IMR-90 (cell line): ENCODE results near the gene CPT1A. TPM values are rescaled to one million over a fixed set of nuclear protein-coding genes. Genes with fewer than 3 reads are reported as not detected.

Source experiments
- ATAC-seq: fragments of 200-7000 bp; cut with Tn5 transposase; 2 replicates; pipeline ENCODE4 v1.9.1; 2020; ENCODE audit warnings: low read depth, mild to moderate bottlenecking, moderate library complexity
- BruUV-seq: library from RNA; stranded (reverse); fragments of 400-500 nt; replicated peaks from 2 replicates; lab custom pipeline; 2021; lab: Mats Ljungman, UMichigan
- CTCF ChIA-PET: fragments of 300-600 bp; formaldehyde crosslinking; extraction: SDS; loops from one replicate; lab custom pipeline; 2021; ENCODE audit warnings: antibody characterized with exemption; lab: Yijun Ruan, JAX
- POLR2A ChIA-PET: fragments of 300-600 bp; sonication (Branson Sonifier 250); formaldehyde crosslinking; loops from one replicate; lab custom pipeline; 2022; ENCODE audit warnings: antibody characterized with exemption; ENCODE audit not compliant: unreplicated experiment; lab: Charles Lee
- DNase-seq: peaks from one replicate; pipeline ENCODE4 v3.0.0; 2013
- H2AFZ ChIP-seq: replicated peaks from 2 replicates; pipeline ENCODE3; 2013; ENCODE audit warnings: low read length, mild to moderate bottlenecking; ENCODE audit not compliant: poor library complexity
- H2AK5ac ChIP-seq: 2 replicates; pipeline ENCODE4 v1.6.1; 2013; ENCODE audit warnings: low read depth, low read length, inconsistent platforms
- H2AK9ac ChIP-seq: replicated peaks from 2 replicates; pipeline ENCODE3; 2013; ENCODE audit warnings: mild to moderate bottlenecking, low read depth, low read length, moderate library complexity; ENCODE audit not compliant: poor library complexity
- H2BK120ac ChIP-seq: 2 replicates; pipeline ENCODE4 v1.6.1; 2013; ENCODE audit warnings: low read depth, low read length, inconsistent platforms
- H2BK15ac ChIP-seq: 3 replicates; pipeline ENCODE4 v1.6.1; 2013; ENCODE audit warnings: low read depth, low read length, inconsistent platforms
- H2BK20ac ChIP-seq: 2 replicates; pipeline ENCODE4 v1.6.1; 2013; ENCODE audit warnings: low read depth, mild to moderate bottlenecking, inconsistent platforms, low read length, moderate library complexity
- H2BK5ac ChIP-seq: 2 replicates; pipeline ENCODE4 v1.6.1; 2013; ENCODE audit warnings: mild to moderate bottlenecking, low read depth, low read length, inconsistent platforms; ENCODE audit not compliant: poor library complexity, severe bottlenecking
- H3K14ac ChIP-seq: replicated peaks from 2 replicates; pipeline ENCODE4 v1.6.1; 2013; ENCODE audit warnings: low read depth, low read length, inconsistent platforms
- H3K18ac ChIP-seq: 2 replicates; pipeline ENCODE4 v1.6.1; 2013; ENCODE audit warnings: low read depth, low read length, control low read depth
- H3K23ac ChIP-seq: 2 replicates; pipeline ENCODE4 v1.6.1; 2013; ENCODE audit warnings: low read depth, low read length, inconsistent platforms
- H3K27ac ChIP-seq: 2 replicates; pipeline ENCODE4 v1.5.1; 2013; ENCODE audit warnings: mild to moderate bottlenecking, control low read depth, low read length; ENCODE audit not compliant: insufficient read depth
- H3K27me3 ChIP-seq: 2 replicates; pipeline ENCODE4 v1.6.1; 2013; ENCODE audit warnings: low read length; ENCODE audit not compliant: control insufficient read depth, insufficient read depth
- H3K36me3 ChIP-seq: 2 replicates; pipeline ENCODE4 v1.6.1; 2013; ENCODE audit warnings: low read length, mixed read lengths; ENCODE audit not compliant: control insufficient read depth, insufficient read depth
- H3K4ac ChIP-seq: 2 replicates; pipeline ENCODE4 v1.6.1; 2013; ENCODE audit warnings: low read depth, low read length, inconsistent platforms
- H3K4me1 ChIP-seq: 2 replicates; pipeline ENCODE4 v1.6.1; 2013; ENCODE audit warnings: low read length, mixed read lengths; ENCODE audit not compliant: control insufficient read depth, insufficient read depth
- H3K4me2 ChIP-seq: 2 replicates; pipeline ENCODE4 v1.6.1; 2013; ENCODE audit warnings: low read depth, mild to moderate bottlenecking, control low read depth, low read length, moderate library complexity
- H3K4me3 ChIP-seq: 2 replicates; pipeline ENCODE4 v1.5.1; 2013; ENCODE audit warnings: low read depth, mild to moderate bottlenecking, control low read depth, low read length, moderate library complexity; ENCODE audit not compliant: insufficient read depth
- H3K56ac ChIP-seq: 2 replicates; pipeline ENCODE4 v1.6.1; 2013; ENCODE audit warnings: low read length, inconsistent platforms; ENCODE audit not compliant: insufficient read depth; ENCODE audit errors: extremely low read depth
- H3K79me1 ChIP-seq, 2 experiments: 2 replicates each; pipeline ENCODE4 v1.6.1; 2013; ENCODE audit warnings: low read length in 2 of 2, inconsistent platforms in 1 of 2, low read depth in 1 of 2
- H3K9ac ChIP-seq: 2 replicates; pipeline ENCODE4 v1.6.1; 2013; ENCODE audit warnings: low read depth, low read length, control low read depth
- H3K9me1 ChIP-seq: 2 replicates; pipeline ENCODE4 v1.6.1; 2013; ENCODE audit warnings: low read length, inconsistent platforms; ENCODE audit not compliant: insufficient read depth
- H3K9me3 ChIP-seq: 2 replicates; pipeline ENCODE4 v1.6.1; 2013; ENCODE audit warnings: low read length; ENCODE audit not compliant: control insufficient read depth, insufficient read depth
- H4K20me1 ChIP-seq: 2 replicates; pipeline ENCODE4 v1.6.1; 2013; ENCODE audit warnings: low read length, inconsistent platforms; ENCODE audit not compliant: insufficient read depth
- H4K5ac ChIP-seq: 2 replicates; pipeline ENCODE4 v1.6.1; 2013; ENCODE audit warnings: mild to moderate bottlenecking, low read depth, low read length, control low read depth
- H4K8ac ChIP-seq, 2 experiments: 2 replicates each; pipeline ENCODE4 v1.6.1; 2013; ENCODE audit warnings: low read depth in 2 of 2, low read length in 2 of 2, control low read depth in 1 of 2, inconsistent platforms in 1 of 2
- H4K91ac ChIP-seq: 2 replicates; pipeline ENCODE4 v1.6.1; 2013; ENCODE audit warnings: low read depth, low read length, inconsistent platforms; ENCODE audit not compliant: insufficient read depth
- RCOR1 ChIP-seq: IDR thresholded peaks from 2 replicates; pipeline ENCODE4 v1.6.1; 2012; ENCODE audit warnings: mild to moderate bottlenecking, low read length, improper control_type of control experiment; ENCODE audit not compliant: insufficient replicate concordance
- WGBS, 2 experiments: methylation state at CpG; one replicate each; pipeline versions ENCODE4 v1.1.5 to v1.1.7; 2013; ENCODE audit warnings: missing lambda C conversion rate in 2 of 2; ENCODE audit not compliant: insufficient read length in 1 of 2; ENCODE audit errors: extremely low coverage in 2 of 2; 5-methylcytosine and 5-hydroxymethylcytosine counted together
- dilution Hi-C: fragments of 300-500 bp; cut with HindIII; formaldehyde crosslinking; loops from one replicate; pipeline ENCODE4 v1.14.3; 2018; ENCODE audit warnings: low sequenced_read_pairs; ENCODE audit not compliant: unreplicated experiment
- in situ Hi-C: fragments of 300-500 bp; cut with MboI; formaldehyde crosslinking; loops from 3 replicates; pipeline ENCODE4 v1.14.3; 2019; ENCODE audit warnings: low sequenced_read_pairs, inconsistent platforms, mixed read lengths
- intact Hi-C: fragments of 100-400 bp; cut with micrococcal nuclease; formaldehyde crosslinking; loops from 2 replicates; pipeline ENCODE4 v1.10.0; 2022
- polyA plus RNA-seq, 3 experiments: library from polyadenylated mRNA; depleted of rRNA; stranded (reverse); fragments of >200 nt; gene quantifications; 2 replicates each; pipeline ENCODE4 v1.2.3, GENCODE V29; 2012; ENCODE audit warnings: low replicate concordance in 1 of 3
- total RNA-seq: library from RNA; depleted of rRNA; stranded (reverse); fragments of >200 nt; gene quantifications from 2 replicates; pipeline ENCODE4 v1.2.3, GENCODE V29; 2012

CPT1A gene
- total and polyA plus RNA-seq, 2 of the 4 experiments (the other 2 are of a cell fraction): 15.4 to 21.3 TPM

DNA sequence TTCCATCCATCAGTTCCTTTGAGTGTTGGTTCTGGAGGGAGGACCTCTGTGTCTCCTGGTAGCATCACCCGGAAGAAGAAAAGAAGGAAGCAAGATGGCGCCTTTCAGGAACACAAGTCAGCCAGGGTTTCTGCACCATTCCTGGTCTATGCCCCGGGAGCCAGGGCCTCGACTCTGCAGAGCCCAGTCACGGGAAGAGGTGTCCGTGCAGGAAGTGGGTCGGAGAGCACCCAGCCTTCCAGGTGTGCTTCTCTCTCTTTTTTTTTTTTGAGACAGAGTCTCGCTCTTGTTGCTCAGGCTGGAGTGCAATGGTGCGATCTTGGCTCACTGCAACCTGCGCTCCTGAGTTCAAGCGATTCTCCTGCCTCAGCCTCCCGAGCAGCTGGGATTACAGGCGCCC is 40.7 kb upstream of the CPT1A start:
- DNase-seq (no peak), ATAC-seq (no peak)
- no peak overlapping the region for H3K23ac ChIP-seq
- H3K4me1 ChIP-seq: no peaks in the 10 kb centered on the region
- no peaks in the 10 kb centered on the region for H3K36me3 ChIP-seq
- H3K56ac ChIP-seq: no peak overlapping the region
- ChIA-PET CTCF (no interaction called here), POLR2A (no interaction called here)
- no peak overlapping the region for H2BK5ac ChIP-seq
- H4K91ac ChIP-seq: no peak overlapping the region
- H4K20me1 ChIP-seq: no peaks in the 10 kb centered on the region
- no peak overlapping the region for H3K4ac ChIP-seq
- no peaks in the 10 kb centered on the region for H3K27me3 ChIP-seq
- H2BK20ac ChIP-seq: no peak overlapping the region
- no peak overlapping the region for H3K9ac ChIP-seq
- H2AK5ac ChIP-seq: no peak overlapping the region
- intact Hi-C loops: no loop called here
- H3K18ac ChIP-seq: no peak overlapping the region
- no peaks in the 10 kb centered on the region; the same call in 1 of the 2 replicates for H3K9me1 ChIP-seq
- no peak for TF ChIP-seq RCOR1
- no peak overlapping the region for H3K4me2 ChIP-seq
- no peak overlapping the region for H2BK15ac ChIP-seq
- BruUV-seq: no TSS peak
- no peak overlapping the region for H3K27ac ChIP-seq
- no peak overlapping the region for H2AFZ ChIP-seq
- in situ Hi-C loops: no loop called here
- no peak overlapping the region for H4K5ac ChIP-seq
- WGBS, 2 experiments: 93% methylated on average over 3 of the region's 13 CpGs; no CpG with 5 or more reads in 1 of the 2 experiments
- no peak overlapping the region for H3K4me3 ChIP-seq
- no peak overlapping the region for H2BK120ac ChIP-seq
- no peak overlapping the region for H2AK9ac ChIP-seq
- no peaks in the 10 kb centered on the region for H3K9me3 ChIP-seq
- no peak overlapping the region for H4K8ac ChIP-seq
- dilution Hi-C loops: no loop called here
- H3K79me1 ChIP-seq: no peaks in the 10 kb centered on the region
- no peak overlapping the region for H3K14ac ChIP-seq
